Upper lobe of right lung (tissue), 1 donor: Measurements from ENCODE around the gene FBXO28. TPM values are rescaled to one million over a fixed set of nuclear protein-coding genes. Genes with fewer than 3 reads are reported as not detected.

Source experiments
- ATAC-seq: fragments of 200-7000 bp; cut with Tn5 transposase; one replicate; pipeline ENCODE4 v1.9.1; 2020; ENCODE audit warnings: mild to moderate bottlenecking, moderate library complexity
- DNase-seq: peaks from one replicate; pipeline ENCODE4 v3.0.0-alpha.2; 2020
- H3K27ac ChIP-seq: fragments of 200-600 bp; one replicate; pipeline ENCODE4 v1.8.0; 2022
- H3K27me3 ChIP-seq: fragments of 200-600 bp; one replicate; pipeline ENCODE4 v1.8.0; 2022; ENCODE audit warnings: mild to moderate bottlenecking
- H3K36me3 ChIP-seq: fragments of 200-600 bp; one replicate; pipeline ENCODE4 v1.8.0; 2022
- H3K4me1 ChIP-seq: fragments of 200-600 bp; one replicate; pipeline ENCODE4 v1.8.0; 2022
- H3K4me3 ChIP-seq: fragments of 200-600 bp; one replicate; pipeline ENCODE4 v1.8.0; 2022; ENCODE audit warnings: mild to moderate bottlenecking
- H3K9me3 ChIP-seq: fragments of 200-600 bp; one replicate; pipeline ENCODE4 v1.8.0; 2022
- CTCF ChIP-seq: fragments of 200-600 bp; IDR thresholded peaks from one replicate; pipeline ENCODE4 v1.8.0; 2022; ENCODE audit warnings: antibody characterized with exemption
- intact Hi-C: fragments of 100-400 bp; cut with DNase I; formaldehyde crosslinking; loops from one replicate; pipeline ENCODE4 v1.11.0; 2022
- total RNA-seq: library from RNA; stranded (reverse); fragmentation: NEBNext Ultra II Directional; extraction: Animal tissue kit (Norgen Biotek cat#: 25700); gene quantifications from one replicate; pipeline ENCODE4 v1.2.1, GENCODE V29; 2021
- donor health status: DM: no; HTN: yes; CAD: no; lungs with severe emphysema.

FBXO28 gene
- total RNA-seq, 1 donor from 2014 or later: 24.9 TPM

DNA sequence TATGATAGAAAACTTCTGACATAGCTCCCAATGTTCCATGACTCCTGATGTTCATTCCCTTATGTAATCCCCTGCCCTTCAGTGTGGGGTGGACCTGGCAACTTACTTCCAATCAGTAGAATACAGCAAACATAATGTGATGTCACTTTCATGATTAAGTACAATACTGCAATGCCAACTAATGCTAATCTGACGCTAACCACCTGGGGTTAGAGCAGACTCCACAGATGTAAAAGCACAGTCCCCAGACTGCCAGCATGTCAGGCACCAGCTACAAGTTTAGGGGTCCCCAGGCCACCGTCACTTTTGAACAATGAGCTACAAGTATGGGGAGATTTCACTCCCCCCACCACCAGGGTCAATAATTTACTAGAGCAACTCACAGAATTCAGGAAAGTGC lies 32.3 kb upstream of the FBXO28 start:
- Histone ChIP-seq H3K4me1 (no peaks in the 10 kb centered on the region), H3K9me3 (no peaks in the 10 kb centered on the region), H3K4me3 (no peak overlapping the region), H3K27ac (no peak overlapping the region), H3K27me3 (no peaks in the 10 kb centered on the region), H3K36me3 (no peaks in the 10 kb centered on the region)
- ATAC-seq (no peak), DNase-seq (no peak)
- no peak for TF ChIP-seq CTCF
- intact Hi-C loops: no loop called here

GRCh38 chr1:224082146-224082545 lies 31.8 kb upstream of the FBXO28 start:
- intact Hi-C loops: no loop called here
- Histone ChIP-seq H3K9me3 (no peaks in the 10 kb centered on the region), H3K27ac (no peak overlapping the region), H3K4me1 (no peaks in the 10 kb centered on the region), H3K36me3 (no peaks in the 10 kb centered on the region), H3K27me3 (no peaks in the 10 kb centered on the region), H3K4me3 (no peak overlapping the region)
- TF ChIP-seq CTCF: no peak
- no peak for DNase-seq
- no peak for ATAC-seq

DNA sequence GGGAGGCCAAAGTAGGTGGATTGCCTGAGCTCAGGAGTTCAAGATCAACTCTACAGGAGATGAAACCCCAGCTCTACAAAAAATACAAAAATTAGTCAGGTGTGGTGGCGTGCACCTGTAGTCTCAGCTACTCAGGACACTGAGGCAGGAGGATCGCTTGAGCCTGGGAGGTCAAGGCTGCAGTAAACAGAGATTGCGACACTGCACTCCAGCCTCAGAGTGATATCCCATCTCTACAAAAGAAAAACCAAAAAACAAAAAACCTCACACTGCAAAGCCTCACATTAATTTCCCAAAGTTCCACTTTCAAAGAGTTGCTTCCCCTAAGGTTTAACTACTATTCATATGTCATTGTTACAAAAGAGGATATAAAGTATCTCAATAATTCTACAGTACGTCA lies 29.0 kb upstream of the FBXO28 start:
- no peak overlapping the region for H3K4me3 ChIP-seq
- H3K9me3 ChIP-seq: no peaks in the 10 kb centered on the region
- H3K27me3 ChIP-seq: no peaks in the 10 kb centered on the region
- intact Hi-C loops: no loop called here
- no peak overlapping the region for H3K27ac ChIP-seq
- no peak for DNase-seq
- ATAC-seq: no peak
- TF ChIP-seq CTCF: no peak
- no peaks in the 10 kb centered on the region for H3K36me3 ChIP-seq
- H3K4me1 ChIP-seq: no peaks in the 10 kb centered on the region

DNA sequence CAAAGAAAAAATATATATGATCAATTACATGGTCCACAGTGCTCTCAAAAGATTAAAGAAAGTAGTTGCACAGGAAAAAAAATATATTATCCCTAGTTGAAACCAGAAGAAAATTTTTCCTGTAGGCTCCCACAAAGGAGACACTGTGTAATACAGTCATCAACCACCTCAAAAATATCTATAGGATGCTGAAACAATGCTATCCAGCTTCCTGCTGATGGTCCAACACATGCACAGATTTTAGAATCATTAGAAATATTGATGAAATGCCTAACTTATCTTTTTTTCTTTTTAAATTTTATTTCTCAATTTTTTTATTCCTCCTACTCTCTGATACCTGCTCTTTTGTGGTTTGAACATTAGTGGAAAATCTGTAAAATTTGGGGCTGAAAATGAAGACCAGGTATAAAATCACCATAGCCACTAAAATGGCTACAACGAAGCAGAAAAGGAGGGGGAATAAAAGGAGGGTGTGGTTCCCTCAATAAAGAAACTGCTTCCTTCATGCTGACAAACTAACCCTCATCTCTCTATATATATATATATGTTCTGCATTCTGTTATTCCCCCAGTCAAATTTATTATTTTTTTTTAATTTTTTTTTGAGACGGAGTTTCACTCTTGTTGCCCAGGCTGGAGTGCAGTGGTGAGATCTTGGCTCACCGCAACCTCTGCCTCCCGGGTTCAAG lies 28.3 kb upstream of the FBXO28 start:
- ATAC-seq: no peak
- intact Hi-C loops: no loop called here

GRCh38 chr1:224087286-224087794 lies 26.6 kb upstream of the FBXO28 start:
- ATAC-seq: no peak
- Histone ChIP-seq H3K36me3 (no peaks in the 10 kb centered on the region), H3K9me3 (no peaks in the 10 kb centered on the region), H3K27me3 (no peaks in the 10 kb centered on the region), H3K4me3 (no peak overlapping the region), H3K4me1 (no peaks in the 10 kb centered on the region), H3K27ac (no peak overlapping the region)
- TF ChIP-seq CTCF: no peak
- intact Hi-C loops: no loop called here
- DNase-seq: no peak

More for the DNA sequence above, 28.3 kb upstream of the FBXO28 start:
- Histone ChIP-seq H3K27me3 (no peaks in the 10 kb centered on the region), H3K36me3 (no peaks in the 10 kb centered on the region), H3K4me1 (no peaks in the 10 kb centered on the region), H3K4me3 (no peak overlapping the region), H3K9me3 (no peaks in the 10 kb centered on the region), H3K27ac (no peak overlapping the region)
- DNase-seq: no peak
- TF ChIP-seq CTCF: no peak

DNA sequence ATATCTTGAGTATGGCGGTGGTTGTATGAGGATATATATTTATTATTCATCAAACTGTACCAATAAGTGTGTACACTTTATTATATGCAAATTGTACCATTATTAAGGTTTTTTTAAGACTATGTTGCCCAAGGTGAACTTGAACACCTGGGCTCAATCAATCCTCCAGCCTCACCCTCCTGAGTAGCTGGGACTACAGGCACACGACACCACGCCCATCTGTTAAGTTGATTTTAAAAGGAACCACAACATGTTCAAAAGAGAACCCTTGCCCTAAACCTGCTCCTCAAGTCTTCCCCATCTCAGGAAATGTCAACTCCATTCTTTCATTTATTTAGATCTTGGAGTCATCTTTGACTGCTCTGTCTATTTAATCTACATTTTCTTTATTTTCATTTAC lies 24.3 kb upstream of the FBXO28 start:
- intact Hi-C loops: no loop called here
- DNase-seq (no peak), ATAC-seq (no peak)
- H3K4me3 ChIP-seq: no peak overlapping the region
- no peak for TF ChIP-seq CTCF
- H3K27ac ChIP-seq: no peak overlapping the region
- no peaks in the 10 kb centered on the region for H3K27me3 ChIP-seq
- H3K36me3 ChIP-seq: no peaks in the 10 kb centered on the region
- no peaks in the 10 kb centered on the region for H3K9me3 ChIP-seq
- no peaks in the 10 kb centered on the region for H3K4me1 ChIP-seq
